HUES48 (cell line): ENCODE measurements around the gene EXOC3.
A peak's percentile ranks its signal among the peaks of the same experiment; 100 is the strongest.

ENCODE experiments used
- H3K27ac ChIP-seq: one replicate; pipeline ENCODE4 v1.7.0; 2013; ENCODE audit warnings: low read depth, low read length, inconsistent platforms
- H3K27me3 ChIP-seq: 2 replicates; pipeline ENCODE4 v1.6.1; 2013; ENCODE audit warnings: mild to moderate bottlenecking, low read length; ENCODE audit not compliant: control insufficient read depth, insufficient read depth
- H3K36me3 ChIP-seq: 2 replicates; pipeline ENCODE4 v1.6.1; 2013; ENCODE audit warnings: low read length; ENCODE audit not compliant: control insufficient read depth, insufficient read depth
- H3K4me1 ChIP-seq: 2 replicates; pipeline ENCODE4 v1.6.1; 2013; ENCODE audit warnings: mild to moderate bottlenecking, low read length; ENCODE audit not compliant: control insufficient read depth, insufficient read depth
- H3K4me3 ChIP-seq: 2 replicates; pipeline ENCODE4 v1.5.1; 2013; ENCODE audit warnings: mild to moderate bottlenecking, low read depth, low read length
- H3K9ac ChIP-seq: 2 replicates; pipeline ENCODE4 v1.6.1; 2013; ENCODE audit warnings: mild to moderate bottlenecking, low read depth, low read length, moderate library complexity
- H3K9me3 ChIP-seq: 2 replicates; pipeline ENCODE4 v1.6.1; 2013; ENCODE audit warnings: low read length; ENCODE audit not compliant: control insufficient read depth, insufficient read depth

The EXOC3 gene

DNA sequence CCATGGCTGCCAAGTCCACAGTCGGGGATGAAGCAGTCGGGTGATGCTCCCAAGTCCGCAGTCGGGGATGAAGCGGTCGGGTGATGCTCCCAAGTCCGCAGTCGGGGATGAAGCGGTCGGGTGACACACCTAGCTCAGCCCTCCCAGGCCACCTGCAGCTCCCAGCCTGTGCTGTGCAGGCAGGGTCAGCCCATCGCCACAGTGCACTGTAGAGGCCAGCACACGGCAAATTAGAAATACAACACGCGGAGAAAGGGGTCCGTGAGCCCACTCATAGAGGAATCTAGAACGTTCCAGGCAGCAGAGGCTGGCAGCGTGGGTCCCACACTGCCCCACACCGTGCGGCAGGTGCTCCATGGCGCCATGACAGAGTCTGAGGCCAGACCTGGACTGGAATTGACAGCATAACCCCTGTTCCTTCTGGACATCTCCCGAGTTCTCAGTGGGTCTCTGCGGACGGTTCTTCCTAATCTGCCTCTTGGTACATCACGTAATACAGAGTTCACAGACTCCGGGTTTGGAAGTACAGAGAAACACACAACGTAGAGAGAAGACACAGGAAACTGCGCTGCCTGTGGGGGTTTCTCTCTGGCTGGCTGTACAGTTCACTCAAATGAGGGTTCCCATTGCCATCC is 7.7 kb upstream of the EXOC3 start:
- Histone ChIP-seq H3K36me3 (no peaks in the 10 kb centered on the region), H3K27me3 (no peaks in the 10 kb centered on the region), H3K4me1 (no peaks in the 10 kb centered on the region), H3K4me3 (no peak overlapping the region), H3K27ac (no peak overlapping the region), H3K9ac (no peak overlapping the region), H3K9me3 (no peaks in the 10 kb centered on the region)

DNA sequence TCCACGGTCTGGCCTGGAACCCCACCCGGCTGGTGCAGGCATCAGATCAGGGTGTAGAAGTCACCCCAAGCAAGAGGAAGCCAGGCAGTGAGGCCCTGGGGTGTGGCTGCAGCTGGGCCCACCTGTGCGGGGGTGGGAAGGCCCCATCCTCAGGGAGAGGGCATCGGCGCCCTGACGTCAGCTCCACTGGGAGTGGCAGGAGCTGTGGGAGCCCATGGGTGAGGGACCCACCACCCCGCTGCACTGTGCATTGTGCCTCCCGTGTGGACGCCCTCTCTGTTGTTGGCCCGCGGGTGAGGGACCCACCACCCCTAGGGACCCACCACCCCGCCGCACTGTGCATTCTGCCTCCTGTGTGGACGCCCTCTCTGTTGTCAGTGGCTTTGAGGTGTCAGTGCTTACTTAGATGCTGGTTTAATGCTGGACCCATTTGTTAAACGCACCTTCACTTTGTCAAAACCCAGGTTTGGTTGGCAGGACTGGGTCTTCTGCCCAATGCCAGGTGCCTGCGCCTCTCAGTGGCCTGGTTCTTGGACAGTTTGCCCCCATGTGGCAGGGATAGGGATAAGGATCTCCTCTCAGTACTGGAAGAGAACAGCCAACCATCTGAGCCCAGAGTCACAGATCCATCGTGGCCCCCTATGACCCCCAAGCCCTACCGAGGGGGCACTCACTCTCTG is 6.9 kb upstream of the EXOC3 start:
- no peak overlapping the region for H3K4me3 ChIP-seq
- no peaks in the 10 kb centered on the region for H3K4me1 ChIP-seq
- H3K27me3 ChIP-seq: no peaks in the 10 kb centered on the region
- H3K27ac ChIP-seq: no peak overlapping the region
- H3K9ac ChIP-seq: no peak overlapping the region
- H3K36me3 ChIP-seq: no peaks in the 10 kb centered on the region
- no peaks in the 10 kb centered on the region for H3K9me3 ChIP-seq

- Histone ChIP-seq H3K9me3 (no peaks in the 10 kb centered on the region), H3K4me3 (no peak overlapping the region), H3K27me3 (no peaks in the 10 kb centered on the region), H3K36me3 (no peaks in the 10 kb centered on the region), H3K9ac (no peak overlapping the region), H3K4me1 (no peaks in the 10 kb centered on the region), H3K27ac (no peak overlapping the region)
Observed at GRCh38 chr5:436641-436975, 6.4 kb upstream of the EXOC3 start.

DNA sequence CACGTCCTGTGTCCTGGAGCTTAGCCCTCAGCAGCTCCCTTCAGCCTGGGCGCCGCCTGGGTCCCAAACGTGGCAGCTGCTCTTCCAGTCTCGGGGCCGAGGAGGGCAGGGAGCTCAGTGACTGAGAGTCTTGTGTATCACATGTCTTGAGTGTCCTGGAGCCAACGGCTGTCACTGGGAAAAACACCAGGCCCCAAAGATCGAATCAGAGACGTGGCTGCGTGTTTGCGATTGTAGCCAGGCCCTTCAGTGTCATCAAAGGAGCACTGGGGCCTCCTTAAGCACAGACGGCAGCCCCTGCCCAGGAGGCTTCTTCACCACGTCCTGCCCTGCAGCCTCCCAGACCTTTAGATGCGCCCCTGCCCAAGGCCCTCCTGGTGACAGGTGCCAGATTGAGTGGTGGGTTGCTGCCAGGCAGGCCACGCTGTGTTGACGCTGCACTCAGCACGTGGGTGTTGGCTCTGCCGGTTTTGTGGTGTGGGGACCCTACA is 5.7 kb upstream of the EXOC3 start:
- Histone ChIP-seq H3K27me3 (no peaks in the 10 kb centered on the region), H3K36me3 (no peaks in the 10 kb centered on the region), H3K9ac (no peak overlapping the region), H3K4me1 (no peaks in the 10 kb centered on the region), H3K9me3 (no peaks in the 10 kb centered on the region), H3K27ac (no peak overlapping the region), H3K4me3 (no peak overlapping the region)

DNA sequence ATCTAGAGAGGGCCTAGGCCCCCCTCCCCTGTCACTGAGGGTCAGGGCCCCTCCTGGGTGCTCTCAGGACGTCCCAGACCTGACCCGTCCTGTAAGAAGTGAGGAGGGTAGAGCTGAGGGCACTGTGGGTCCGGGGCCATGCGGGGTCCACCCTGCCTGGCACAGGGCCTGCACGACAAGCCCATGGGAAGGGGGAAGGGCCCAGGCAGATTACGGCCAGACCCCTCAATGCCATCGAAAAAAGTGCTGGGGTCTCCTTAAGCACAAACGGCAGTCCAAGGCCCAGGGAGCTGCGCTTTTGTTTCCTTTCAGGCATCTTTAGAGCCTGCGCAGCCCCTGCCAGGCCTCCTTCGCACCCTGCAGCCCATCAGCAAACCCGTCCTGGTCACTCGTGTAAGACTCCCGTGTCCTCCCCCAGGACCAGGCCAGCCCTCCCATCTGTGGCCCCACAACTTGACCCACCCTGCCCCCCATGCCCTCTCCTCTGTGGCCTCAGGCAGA is 4.4 kb upstream of the EXOC3 start:
- Histone ChIP-seq H3K27ac (no peak overlapping the region), H3K27me3 (no peaks in the 10 kb centered on the region; the same call in 1 of the 2 replicates), H3K4me3 (no peak overlapping the region), H3K9me3 (no peaks in the 10 kb centered on the region), H3K36me3 (no peaks in the 10 kb centered on the region), H3K9ac (no peak overlapping the region), H3K4me1 (no peaks in the 10 kb centered on the region)

GRCh38 chr5:439181-439580 is 3.8 kb upstream of the EXOC3 start:
- Histone ChIP-seq H3K36me3 (no peaks in the 10 kb centered on the region), H3K9me3 (no peaks in the 10 kb centered on the region), H3K4me1 (no peaks in the 10 kb centered on the region), H3K27me3 (no peaks in the 10 kb centered on the region; the same call in 1 of the 2 replicates), H3K4me3 (no peak overlapping the region), H3K9ac (no peak overlapping the region), H3K27ac (no peak overlapping the region)

- Histone ChIP-seq H3K27ac (no peak overlapping the region), H3K36me3 (no peaks in the 10 kb centered on the region), H3K9me3 (no peaks in the 10 kb centered on the region), H3K4me3 (no peak overlapping the region), H3K4me1 (no peaks in the 10 kb centered on the region), H3K27me3 (no peaks in the 10 kb centered on the region; the same call in 1 of the 2 replicates), H3K9ac (no peak overlapping the region)
Observed at GRCh38 chr5:439636-440035, 3.3 kb upstream of the EXOC3 start.

DNA sequence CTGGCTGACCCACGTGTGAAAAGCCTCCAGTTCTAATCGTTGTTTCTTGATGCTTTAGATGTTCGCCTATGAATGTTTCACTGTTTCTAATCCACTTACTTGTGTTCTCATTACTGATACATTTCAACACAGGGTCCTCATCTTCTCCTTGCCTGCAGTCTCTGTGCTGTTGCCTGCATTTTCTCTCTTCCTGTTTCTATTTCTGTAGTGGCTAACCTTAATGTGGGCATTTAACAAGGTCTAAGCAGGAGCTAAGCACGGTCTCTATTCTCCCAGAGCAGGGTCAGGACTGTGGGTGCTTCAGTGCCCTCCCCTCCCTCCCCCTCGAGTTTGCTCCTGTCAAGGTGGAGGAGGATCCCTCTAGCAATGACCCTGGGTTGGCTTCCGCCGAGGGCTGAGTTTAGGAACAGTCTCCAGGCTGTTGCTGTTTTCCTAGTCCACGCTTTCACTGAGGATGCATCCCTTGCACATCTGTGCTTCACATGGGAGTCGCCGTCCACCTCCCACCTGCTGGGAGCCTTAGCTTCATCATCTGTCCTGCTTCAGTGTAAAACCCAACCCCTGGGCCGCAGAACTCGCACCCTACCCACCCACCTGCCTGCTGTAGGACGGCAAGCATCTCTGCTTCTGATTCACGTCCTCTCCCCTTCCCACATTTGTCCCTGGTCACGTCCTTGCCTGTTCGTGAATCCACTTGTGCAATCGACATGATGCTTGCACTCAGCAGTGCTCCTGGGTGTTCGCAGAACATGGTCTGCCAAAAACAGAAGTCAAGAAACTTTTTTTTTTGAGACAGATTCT is 2.4 kb upstream of the EXOC3 start:
- Histone ChIP-seq H3K36me3 (no peaks in the 10 kb centered on the region), H3K4me1 (no peaks in the 10 kb centered on the region), H3K9ac (no peak overlapping the region), H3K9me3 (no peaks in the 10 kb centered on the region), H3K4me3 (no peak overlapping the region), H3K27ac (no peak overlapping the region), H3K27me3 (no peaks in the 10 kb centered on the region; the same call in 1 of the 2 replicates)

GRCh38 chr5:441996-442334 is 1.0 kb upstream of the EXOC3 start:
- no peaks in the 10 kb centered on the region; the same call in 1 of the 2 replicates for H3K27me3 ChIP-seq
- no peak overlapping the region for H3K27ac ChIP-seq
- H3K4me3 ChIP-seq: peak overlapping the region; percentile 95
- peaks cover 9% of the 10 kb centered on the region for H3K36me3 ChIP-seq
- H3K9me3 ChIP-seq: no peaks in the 10 kb centered on the region
- H3K9ac ChIP-seq: no peak overlapping the region
- no peaks in the 10 kb centered on the region for H3K4me1 ChIP-seq

GRCh38 chr5:443239-444151 is 519 bp downstream of the EXOC3 start:
- no peaks in the 10 kb centered on the region; the same call in 1 of the 2 replicates for H3K27me3 ChIP-seq
- peak overlapping the region; percentile 95 for H3K4me3 ChIP-seq
- no peaks in the 10 kb centered on the region for H3K4me1 ChIP-seq
- H3K27ac ChIP-seq: no peak overlapping the region
- peaks cover 24% of the 10 kb centered on the region for H3K36me3 ChIP-seq
- peak overlapping the region; percentile 24 for H3K9ac ChIP-seq
- H3K9me3 ChIP-seq: no peaks in the 10 kb centered on the region
